Endometrial microvascular endothelial cells (primary cell): Measurements from ENCODE around the gene DIO1. TPM values are rescaled to one million over a fixed set of nuclear protein-coding genes. Genes with fewer than 3 reads are reported as not detected.
"Not testable (repeated sequence)": the region's sequence is repeated elsewhere in the genome, so short reads cannot be mapped to it uniquely, and the experiment has no call there.

Experiments used
- in situ Hi-C: cut with HindIII; loops from 2 replicates; pipeline ENCODE4 v1.10.0; 2017; ENCODE audit warnings: low sequenced_read_pairs, low pct_unique_long_range_greater_than_20kb; ENCODE audit errors: inconsistent ontology term
- total RNA-seq: library from RNA; depleted of rRNA; stranded (reverse); fragments of >200 nt; gene quantifications from one replicate; pipeline ENCODE4 v1.2.3, GENCODE V29; 2015; ENCODE audit errors: inconsistent ontology term

DIO1 gene
- total RNA-seq = not detected

DNA sequence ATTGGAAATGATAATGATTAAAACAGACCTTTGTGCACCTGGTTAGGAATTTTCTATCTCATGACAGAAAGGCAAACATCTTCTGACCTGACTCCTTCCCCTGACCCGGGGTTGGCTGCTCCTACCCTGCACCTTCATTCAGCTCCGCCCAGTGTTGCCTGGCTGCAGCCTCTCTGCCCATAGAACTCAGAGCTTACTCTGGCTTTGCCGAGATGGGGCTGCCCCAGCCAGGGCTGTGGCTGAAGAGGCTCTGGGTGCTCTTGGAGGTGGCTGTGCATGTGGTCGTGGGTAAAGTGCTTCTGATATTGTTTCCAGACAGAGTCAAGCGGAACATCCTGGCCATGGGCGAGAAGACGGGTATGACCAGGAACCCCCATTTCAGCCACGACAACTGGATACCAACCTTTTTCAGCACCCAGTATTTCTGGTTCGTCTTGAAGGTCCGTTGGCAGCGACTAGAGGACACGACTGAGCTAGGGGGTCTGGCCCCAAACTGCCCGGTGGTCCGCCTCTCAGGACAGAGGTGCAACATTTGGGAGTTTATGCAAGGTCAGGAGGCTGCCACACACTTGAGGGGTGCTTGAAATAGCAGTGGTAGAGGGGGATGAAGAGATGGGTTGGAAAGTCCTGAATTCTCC, at the start of gene DIO1:
Gene DIO1 (plus strand): TSS at position 189 of the 638 bp plus-strand sequence. CDS start 24 bp downstream, at position 213.
- in situ Hi-C loops = no loop called here

DNA sequence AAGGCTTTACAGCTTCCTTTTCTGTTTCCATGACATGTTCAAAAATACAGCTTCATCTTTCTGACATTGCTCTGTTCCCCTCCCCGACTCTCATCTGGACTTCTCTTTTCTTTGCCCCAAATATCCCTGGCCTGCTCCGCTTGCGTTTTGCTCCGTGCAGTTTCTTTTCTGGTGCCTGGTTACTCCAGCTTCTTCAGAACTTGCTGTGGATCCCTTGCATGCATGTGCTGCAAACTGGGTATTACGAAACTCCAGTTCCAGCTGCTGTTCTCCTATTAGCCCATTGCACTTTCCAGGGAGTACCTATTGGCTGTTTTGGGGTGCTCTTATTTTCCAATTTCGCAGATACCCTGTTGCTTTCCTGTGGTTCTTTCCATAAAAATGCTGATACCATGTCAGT, 46.0 kb upstream of the DIO1 start:
- in situ Hi-C loops = no loop called here

DNA sequence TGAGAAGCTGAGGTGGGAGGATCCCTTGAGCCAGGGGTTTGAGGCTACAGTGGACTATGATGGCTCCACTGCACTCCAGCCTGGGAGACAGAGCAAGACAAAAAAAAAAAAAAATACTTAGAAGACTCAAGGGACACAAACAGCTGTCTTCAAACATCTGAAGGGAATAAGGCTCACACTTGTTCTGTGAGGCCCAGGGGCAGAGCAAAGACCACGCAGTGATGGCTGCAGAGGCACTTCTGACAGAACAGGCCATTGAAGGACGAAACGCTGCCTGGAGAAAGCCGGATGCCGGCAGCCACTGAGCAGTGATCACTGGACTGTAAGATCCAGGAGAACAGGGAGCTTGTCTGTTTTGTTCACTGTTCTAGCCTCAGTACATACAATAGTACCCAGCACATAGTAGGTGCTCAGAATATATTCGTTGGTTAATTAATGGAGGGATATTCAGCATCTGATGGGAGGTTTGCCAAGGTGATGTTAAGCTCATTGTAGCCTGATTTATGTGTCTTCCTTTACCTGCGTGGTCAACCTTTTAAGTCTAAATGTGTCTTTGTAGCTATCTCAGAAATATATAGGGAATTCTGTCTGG, 43.8 kb upstream of the DIO1 start:
- in situ Hi-C loops = no loop called here

DNA sequence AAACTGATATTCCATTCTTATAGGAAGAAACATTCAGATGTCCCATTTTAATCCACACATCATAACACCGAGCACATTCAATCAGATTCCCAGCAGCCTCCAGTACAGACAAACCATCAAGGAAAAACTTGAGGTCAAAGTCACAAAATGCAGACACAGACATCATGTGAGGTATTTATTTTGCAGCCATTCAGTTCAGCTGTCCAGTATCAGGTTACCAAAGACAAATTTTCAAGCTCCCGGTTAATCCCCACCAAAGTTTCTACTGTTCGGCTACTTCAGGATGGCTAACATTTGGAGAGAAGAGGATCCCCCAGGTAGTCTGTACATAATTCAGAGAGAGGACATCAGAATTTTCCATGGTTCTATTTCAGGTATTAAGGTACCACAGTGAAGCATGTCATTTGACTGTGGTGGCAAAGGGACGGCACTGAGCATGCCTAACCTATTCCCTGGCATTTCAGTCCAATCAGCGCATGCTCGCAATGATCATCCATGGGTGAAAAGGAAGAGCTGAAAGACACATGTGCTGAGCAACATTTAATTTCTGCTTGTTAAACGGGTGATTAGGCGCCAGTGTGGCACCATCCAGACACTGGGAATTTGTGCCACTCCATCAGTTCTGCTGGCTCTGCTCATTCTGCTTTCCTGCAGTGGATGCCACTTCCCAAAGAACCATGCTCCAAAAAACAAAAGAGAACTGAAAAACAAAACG, 42.3 kb upstream of the DIO1 start:
- in situ Hi-C loops = no loop called here

DNA sequence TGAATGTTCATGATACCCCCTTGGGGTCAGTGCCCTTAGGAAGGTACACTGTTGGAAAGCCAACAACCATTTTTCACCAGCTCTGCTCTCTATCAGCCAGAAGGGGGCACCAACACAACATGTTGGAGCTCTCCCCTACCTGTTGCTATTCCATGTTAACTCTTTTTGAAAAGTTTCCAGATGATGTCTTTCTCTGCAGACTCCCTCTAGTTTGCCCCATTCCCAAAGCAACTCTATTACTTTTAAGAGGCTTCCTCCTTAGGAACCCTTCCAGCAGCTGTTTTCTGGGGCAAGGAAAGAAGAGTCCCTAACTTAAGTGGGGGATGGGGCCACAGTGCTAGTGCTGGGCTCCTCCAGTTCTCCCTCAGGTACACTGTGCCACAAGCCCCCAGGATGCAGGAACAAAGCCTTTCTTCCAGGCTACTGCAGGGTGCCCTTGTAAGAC, 33.0 kb upstream of the DIO1 start:
- in situ Hi-C loops = no loop called here

DNA sequence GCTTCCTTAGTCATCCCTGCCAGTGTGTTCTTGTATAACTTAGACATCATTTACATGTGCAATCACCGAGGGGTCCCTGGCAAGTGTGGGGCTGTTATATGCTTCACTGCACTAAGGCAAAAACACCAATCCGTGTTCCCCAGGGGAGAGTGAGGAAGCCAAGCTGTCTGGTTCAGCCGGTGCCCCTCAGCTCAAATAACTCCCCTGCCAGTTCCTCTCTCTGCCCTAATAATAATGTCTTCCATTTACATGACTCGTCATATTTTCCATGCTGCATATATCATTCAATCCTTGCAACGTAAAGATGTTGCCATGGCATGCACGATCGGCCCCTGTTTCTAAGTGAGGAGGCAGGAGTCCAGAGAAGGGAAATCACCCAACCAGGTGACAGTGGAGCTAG, 31.5 kb upstream of the DIO1 start:
- in situ Hi-C loops = no loop called here

DNA sequence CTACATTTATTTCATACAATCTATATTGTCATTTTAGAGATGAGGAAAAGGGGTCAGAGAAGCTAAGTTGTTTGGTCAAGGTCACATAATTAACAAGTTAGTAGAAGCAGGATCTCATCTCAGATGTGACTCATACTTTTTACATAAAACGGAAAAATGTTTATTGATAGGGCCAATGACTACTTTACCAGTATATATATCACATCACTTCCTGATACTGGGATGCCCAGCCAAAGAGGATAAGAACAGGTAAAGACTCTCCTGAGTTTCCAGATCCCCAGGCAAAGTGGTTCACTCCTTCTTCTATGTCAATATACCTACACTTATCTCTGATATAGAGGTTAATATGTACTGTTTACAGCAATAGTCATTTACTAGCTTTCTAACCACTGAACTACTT, 25.4 kb upstream of the DIO1 start:
- in situ Hi-C loops = no loop called here

DNA sequence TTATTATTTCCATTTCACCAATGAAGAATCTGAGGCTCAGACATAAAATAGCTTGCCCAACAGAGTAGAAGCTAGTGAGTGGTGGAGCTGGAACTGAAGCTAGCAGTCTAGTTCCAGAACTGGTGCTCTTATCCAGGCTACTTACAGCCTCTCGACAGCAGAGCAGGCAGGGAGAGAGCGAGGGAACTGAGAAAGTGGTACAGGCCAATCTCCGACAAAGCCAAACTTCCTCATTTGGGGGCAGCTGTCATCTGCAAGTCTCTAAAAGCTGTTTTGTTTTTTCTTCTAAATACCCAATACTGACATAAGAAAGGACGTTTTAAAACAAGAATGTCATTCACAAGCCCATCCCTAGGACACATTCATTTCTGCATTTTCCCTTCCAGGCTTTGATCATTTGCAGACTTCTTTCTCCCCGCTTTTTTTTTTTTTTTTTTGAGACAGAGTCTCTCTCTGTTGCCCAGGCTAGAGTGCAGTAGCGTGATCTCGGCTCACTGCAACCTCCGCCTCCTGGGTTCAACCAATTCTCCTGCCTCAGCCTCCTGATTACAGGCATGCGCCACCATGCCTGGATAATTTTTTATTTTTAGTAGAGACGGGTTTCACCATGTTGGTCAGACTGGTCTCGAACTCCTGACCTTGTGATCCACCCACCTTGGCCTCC, 24.4 kb upstream of the DIO1 start:
- in situ Hi-C loops = no loop called here

DNA sequence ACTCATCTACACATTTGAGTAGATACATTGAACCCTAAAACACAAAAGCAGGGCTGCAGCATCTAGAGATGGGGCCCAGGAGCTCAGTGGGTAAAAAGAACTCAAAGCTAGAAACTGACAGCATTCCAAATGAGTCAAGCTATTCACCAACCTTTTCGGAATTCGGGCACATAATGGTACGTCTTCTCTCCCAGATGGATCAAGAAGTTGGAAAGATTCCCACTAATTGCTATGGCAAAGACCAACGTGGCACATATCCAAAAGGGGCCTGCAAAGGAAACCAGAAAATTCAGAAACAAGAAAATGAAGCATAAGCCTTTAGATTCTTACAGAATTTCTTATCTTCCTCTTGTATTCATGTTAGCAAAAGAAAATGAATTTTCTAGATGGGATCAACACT, 22.8 kb upstream of the DIO1 start:
- in situ Hi-C loops = no loop called here

DNA sequence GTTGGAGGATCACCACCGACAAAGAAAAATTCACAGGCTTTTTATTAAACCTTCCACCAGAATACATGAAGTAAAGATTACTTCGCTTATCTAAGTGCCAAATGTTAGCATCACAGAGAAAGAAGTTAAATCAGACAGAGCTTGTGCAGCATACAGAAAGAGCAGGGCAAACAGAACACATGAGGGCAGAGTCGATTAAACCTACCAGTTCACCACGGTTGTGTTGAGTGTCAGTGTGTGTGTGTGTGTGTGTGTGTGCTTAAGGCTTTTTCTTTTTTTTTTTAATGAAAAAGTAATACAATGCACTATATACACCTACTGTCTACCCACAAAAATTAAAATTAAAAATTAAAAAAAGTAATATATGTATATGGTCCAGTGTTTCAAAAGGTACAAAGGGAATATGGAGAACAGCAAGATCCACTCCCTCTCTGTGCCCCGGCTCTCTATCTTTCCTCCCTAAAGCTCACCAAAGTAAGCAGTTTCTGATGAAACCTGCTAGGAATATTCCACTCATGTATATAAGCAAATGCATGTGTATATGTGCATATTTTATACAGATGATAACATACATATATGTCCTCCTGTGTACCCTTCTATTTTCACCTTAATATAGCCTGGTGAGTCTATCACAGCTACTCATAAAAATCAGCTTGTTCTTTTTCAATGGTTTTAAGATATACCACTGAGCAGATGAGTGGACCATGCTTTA, 22.1 kb upstream of the DIO1 start:
- in situ Hi-C loops = no loop called here

DNA sequence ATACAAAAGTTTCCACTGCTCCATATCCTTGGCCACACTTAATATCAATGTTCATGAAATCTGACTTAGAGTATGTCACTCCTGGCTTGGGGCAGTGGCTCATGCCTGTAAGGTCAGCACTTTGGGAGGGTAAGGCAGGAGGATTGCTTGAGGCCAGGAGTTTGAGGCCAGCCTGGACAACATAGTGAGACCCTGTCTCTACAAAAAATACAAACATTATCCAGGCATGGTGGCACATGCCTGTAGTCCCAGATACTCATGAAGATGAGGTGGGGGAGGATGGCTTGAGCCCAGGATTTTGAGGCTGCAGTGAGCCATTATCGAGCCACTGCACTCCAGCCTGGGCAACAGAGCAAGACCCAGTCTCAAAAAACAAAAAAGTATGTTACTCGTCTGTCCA, 18.8 kb upstream of the DIO1 start:
- in situ Hi-C loops = not testable (repeated sequence)

DNA sequence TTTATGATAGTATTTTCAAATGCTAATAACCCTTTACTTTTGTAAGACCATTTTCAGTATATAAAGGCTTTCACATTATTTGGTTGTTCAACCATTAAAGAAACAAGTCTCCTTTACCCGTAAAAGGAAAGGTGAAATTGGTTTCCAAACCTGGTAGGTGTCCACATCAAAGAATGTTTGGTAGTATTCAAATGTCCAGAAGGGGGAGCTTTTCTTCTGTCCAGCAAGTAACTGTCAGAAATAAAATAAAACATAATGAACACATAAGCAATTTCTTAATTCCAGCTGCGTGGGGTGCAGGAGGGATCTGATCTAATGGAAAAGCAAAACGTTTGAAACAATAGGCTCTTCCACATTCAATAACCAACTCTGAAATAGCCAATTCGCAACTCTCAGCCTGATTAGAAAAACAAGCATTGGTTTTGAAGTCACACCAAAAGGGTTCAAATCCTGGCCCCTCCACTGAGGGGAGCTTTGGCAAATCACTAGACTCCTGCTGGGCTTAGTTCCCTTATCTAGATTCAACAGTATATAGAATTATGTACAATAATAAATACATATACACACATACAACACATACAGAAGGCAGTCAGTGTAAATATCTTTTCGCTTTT, 15.4 kb upstream of the DIO1 start:
- in situ Hi-C loops = no loop called here

DNA sequence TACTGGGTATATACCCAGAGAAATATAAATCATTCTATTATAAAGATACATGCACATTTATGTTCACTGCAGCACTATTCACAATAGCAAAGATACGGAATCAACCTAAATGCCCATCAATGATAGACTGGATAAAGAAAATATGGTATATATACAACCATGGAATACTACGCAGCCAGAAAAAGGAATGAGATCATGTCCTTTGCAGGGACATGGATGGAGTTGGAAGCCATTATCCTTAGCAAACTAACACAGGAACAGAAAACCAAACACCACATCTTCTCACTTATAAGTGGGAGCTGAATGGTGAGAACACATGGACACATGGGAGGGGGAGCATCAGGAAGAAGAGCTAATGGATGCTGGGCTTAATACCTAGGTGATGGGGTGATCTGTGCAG, 12.1 kb upstream of the DIO1 start:
- in situ Hi-C loops = not testable (repeated sequence)

DNA sequence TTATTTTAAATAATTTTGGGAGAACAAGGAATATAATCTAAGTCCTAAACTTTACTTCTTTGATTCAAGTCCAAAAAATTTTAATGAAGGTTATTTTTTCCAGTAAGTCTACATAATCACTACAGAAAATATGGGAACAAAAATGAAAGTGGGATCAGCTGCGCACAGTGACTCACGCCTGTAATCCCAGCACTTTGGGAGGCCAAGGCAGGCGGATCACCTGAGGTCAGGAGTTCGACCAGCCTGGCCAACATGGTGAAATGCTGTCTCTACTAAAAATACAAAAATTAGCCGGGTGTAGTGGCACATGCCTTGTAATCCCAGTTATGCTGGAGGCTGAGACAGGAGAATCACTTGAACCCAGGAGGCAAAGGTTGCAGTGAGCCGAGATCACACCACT, 10.4 kb upstream of the DIO1 start:
- in situ Hi-C loops = not testable (repeated sequence)

DNA sequence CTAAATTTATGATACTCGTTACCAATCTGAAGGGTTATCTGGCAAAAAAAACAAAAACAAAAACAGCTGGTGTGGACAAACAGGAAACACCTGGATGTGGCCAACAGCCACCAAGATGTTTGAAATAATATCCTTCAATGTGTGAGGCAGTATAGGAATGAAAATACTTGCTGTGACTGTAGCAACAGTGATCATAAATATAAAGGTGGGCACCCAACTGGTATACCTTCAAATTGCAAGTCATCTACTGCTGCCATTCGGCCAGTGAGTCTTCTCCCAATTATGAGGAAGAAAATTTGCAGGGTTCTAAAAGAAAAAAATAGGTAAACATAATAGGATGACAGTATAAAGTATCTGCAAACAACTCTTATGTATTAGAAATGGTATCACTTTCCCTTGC, 5.3 kb upstream of the DIO1 start:
- in situ Hi-C loops = no loop called here

DNA sequence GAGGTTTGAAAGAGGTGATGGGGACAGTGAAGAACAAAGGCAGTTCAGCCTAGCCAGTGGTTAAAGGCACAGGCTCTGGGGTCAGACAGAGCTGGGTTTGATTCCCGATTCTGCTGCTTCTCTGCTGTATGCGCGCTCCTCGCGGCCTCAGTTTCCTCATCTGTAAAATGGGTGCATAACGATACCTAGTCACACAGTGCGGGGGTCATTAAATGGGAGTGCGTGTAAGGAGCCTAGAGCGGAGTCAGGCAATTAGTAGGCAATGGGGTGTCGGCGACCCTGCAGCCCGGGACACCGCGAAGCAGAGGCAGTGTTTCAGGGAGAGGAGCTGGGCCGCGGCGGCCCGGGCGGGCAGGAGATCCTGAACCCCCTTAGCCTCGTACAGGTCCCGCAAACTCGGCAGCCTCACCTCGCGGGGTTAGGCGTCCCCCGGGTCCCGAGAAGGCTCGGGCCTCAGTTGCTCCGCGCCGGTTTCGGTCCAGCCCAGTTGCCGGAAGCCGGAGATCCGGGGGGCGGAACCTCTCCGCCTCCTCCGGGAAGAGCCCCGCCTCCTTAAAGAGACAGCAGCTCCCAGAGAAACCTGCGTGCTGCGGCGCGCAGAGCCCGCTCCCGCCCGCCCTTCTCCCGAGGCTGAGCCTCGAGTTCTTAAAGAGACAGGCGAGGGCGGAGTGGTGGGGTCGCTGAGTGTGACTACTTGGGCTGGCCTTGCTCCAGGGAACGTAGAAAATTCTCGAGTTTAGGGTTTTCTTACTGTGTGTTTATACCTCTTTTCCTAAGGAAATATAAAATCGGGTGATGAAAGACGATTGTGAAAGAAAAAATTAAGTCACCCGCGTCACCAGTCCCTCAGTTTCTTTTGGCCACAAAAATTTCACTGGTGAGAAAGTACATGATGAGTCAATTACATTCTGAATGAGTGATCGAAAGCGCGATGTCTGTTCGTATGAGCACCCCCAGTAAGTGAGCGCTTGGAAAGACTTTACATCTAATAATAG, 4.4 kb upstream of the DIO1 start, which contains the start of gene YIPF1:
Gene YIPF1 (minus strand): TSS at position 494 of the 995 bp plus-strand sequence. CDS start 860 bp downstream, outside the sequence.
- in situ Hi-C loops = no loop called here

DNA sequence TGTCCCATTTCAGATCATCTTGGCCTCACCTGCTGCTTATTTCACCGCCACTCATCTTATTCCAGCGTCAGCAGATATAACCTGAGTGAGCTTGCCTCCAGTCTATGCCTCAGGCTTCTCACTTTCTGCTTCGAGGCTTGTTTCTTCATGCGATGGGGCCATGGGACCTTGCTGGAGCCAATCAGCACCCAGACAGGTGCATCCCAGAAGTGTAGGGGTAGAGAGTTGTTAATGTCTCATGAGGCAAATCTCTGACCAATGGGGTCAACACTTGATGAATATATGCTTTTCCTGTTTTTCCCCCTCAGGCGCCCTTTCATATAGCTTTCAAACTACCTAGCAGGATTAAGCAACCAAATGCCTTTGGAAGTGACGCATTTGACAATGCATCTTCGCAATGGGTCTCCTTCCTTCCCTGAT, 3.5 kb upstream of the DIO1 start:
- in situ Hi-C loops = no loop called here
